SW 1271 (cell line): ENCODE results near the gene DAB2.
"Not testable (repeated sequence)": the region's sequence is repeated elsewhere in the genome, so short reads cannot be mapped to it uniquely, and the experiment has no call there.

Source experiments
- DNase-seq, 2 experiments: peaks; one replicate each; lab custom pipeline; 2025; lab: John Stamatoyannopoulos, UW

DAB2 gene

DNA sequence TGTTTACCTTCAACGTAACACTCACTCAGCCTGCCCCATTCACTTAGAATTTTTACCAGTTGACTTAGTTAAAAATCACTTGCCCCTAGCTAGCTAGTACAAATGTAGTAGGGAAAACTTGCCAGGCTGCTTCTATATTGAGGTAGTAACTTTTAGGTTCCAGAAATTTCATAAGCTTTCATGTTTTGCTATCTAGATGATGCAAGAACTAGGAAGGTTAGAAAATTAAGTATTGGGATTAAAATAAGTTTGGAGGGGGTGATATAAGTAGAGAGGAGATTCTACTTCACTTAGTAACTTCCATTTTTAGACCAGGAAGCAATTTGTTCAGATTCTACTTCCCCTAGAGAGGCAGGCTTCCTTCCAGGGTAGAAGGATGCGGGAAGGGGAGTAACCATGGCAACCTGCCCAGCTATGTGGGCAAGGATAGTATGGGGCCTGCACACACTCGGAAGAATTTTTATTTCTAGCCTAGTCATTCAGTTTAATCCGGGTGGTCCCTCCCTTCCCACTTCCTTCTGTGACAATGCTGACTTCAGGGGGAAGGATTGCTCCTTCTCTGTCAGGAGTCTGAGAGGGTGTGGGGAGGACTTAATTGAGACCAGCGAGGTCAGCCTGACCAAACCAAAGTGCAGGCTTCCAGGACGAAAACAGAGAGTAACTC, 4.2 kb downstream of the DAB2 start:
- DNase-seq = no peak

DNA sequence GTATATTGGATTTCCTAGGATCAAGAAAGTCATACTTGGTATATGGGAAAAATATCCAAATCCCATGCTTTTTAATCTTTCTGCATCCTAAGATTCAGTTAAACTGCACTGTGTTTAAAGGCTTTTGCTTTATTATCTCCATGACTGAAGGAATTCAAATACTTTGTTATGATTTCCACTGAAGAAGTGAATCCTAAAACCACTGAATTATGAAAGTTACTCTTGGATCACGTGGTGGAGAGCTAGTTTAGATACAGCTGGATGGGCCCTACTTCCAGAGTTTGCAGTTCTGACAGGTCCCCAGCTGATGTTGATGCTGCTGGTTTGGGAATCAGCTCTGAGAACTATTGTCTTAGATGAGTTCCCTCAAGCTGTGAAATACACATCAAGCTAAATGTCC, 5.0 kb downstream of the DAB2 start:
- no peak for DNase-seq

DNA sequence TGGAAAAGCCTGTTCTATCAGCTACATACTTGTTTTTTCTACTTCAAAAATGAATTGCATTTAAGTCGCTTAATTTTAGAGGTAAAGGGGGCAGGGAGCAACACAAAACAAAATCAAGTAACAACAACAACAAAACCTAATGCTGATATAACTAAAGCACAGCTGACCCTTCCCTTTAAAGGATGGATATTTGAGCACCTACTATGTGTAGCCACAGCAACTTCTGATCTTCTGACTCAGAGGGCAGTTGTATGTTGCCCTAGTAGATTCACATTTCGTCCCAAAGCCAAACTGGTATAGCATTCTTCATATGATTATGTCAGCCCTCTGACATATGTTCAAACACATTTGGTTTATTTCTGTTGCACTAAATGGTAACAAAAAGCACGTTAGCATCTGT, 6.8 kb downstream of the DAB2 start:
- no peak for DNase-seq

DNA sequence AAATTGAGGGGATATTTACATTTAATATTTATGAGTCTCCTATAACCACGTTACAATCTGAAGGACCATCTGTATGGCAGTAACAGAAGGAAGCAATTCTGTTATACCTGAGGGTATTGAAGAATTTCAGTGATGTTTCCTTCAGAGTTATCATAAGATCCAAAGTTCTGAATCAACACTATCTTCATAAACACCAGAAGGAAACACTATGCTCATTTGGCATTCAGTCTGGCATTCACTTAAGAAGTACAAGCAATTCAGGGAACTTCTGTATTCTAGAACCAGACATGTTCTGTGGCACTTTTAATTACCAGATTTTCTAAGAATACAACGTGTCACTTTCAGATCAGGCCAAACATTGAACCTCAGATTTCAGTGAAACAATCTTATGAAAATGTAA, 9.6 kb downstream of the DAB2 start:
- no peak for DNase-seq

DNA sequence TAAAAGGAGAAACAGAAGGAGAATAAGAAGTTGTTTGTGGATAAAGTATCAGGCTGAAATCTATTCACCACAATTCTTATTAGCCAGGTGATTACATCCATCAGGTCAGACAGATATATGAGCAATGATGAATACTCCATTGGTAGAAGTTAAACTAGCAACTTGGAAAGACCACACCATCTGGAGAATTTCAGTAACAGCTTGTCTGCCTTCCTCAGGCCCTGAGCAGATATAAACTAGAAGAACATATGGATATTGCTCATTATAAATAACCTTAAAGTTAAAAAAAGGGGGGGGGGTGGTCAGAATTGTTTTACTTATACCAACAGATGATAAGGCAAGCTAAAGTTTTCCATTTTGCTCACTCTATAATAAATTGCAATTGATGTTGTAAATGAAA, 10.4 kb downstream of the DAB2 start:
- DNase-seq = no peak

DNA sequence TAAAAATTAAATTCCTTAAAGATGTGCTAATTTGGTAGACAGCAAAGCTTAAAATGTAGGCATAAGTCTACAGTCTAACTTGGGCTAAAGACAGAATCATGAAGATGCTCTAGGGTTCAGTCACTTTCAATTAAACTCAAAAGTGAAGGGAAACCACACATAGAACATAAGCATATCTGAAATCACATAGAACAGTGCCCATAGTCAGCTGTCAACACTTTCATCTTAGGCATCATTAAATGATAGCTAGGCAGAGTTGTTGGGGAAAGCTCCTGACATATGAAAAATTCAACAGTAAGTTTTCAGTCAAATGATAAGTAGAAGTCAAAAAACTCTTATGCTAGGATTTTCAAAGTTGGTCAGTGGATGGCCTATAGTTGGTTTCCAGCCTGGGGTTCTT, 11.0 kb downstream of the DAB2 start:
- no peak for DNase-seq

DNA sequence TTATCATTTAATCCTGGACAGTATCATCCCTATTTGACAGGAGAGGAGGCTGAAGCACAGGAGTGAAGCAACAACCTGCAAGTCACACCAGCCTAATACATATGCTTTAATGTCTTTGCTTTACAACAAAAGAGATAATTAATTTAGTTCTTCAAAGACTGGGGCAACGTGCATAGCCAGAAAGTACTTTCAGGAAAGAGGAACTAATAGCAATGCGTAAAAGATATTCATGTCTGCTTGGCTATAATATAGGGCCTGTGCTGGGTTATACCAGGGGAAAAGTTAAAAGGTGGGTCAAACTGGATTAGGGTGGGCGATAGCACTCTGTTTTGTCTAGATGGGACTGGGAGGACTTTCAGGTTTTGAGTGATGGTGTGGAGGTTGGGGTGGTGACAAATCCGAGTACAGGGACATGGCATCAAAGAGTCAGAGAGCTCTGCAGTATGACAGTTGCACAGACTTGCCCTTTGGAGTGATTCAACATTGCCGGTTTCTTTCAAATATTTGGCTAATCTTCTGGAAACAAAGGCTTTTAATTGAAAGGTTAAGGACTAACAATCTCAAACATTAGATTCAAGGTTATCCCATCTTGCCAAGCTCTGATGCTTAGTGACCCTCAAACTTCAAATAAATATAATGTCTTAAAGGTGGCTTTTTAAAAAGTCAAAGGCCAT, 11.9 kb downstream of the DAB2 start:
- DNase-seq = no peak

DNA sequence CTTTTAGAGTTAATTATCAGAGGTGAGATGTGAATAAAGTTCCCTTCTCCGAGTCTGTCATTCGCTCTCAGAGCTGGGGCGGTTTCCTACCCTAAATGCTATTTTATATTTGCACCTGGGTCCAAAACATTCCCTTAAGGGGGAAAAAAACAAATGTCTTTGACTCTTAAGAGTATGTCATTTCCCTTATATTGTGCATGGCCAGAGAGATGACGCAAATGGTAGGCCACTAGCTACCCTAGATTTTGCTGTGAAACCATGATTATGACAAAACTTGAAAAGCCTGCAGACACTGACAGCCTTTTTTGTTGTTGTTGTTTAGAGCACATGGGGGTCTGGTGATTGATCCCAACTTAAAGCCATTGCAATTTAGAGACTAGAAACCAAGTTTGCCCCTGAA, 12.8 kb downstream of the DAB2 start:
- no peak for DNase-seq

DNA sequence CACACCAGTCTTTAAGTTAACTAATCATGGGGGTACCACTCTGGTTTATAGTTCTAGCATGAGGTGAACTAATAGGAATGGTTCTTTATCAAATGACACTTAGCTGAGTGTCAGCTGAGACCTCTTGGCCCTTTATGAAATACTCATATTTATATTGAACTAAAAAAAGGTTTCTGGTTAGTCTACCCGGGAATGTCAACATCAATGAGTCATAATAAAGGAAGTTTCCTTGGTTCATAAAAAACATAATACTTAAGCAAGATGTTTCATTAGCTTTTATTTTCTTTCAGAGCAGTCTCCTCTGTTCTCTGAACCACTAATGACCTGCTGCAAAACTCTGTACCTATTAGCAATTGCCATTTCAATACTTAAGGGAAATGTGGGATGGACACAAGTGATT, 13.7 kb downstream of the DAB2 start:
- DNase-seq = no peak

DNA sequence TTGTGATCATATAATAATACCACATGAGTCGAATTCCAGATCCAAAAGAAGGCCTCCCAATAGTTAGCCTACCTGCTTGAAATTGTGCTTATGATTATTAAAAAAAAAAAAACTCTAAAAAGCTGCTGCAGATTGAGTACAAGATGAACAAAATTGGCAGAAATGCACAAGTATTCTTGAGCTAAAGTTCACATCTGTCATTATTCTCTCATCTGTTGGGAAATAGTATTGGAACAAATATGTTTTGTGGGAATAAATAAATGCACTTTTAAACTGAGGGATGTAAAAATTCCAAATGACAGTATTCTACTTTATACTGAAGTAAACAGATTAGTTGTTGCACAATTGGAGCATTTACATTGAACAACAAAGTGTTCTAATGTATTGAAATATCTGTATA, 15.7 kb downstream of the DAB2 start:
- DNase-seq = no peak

DNA sequence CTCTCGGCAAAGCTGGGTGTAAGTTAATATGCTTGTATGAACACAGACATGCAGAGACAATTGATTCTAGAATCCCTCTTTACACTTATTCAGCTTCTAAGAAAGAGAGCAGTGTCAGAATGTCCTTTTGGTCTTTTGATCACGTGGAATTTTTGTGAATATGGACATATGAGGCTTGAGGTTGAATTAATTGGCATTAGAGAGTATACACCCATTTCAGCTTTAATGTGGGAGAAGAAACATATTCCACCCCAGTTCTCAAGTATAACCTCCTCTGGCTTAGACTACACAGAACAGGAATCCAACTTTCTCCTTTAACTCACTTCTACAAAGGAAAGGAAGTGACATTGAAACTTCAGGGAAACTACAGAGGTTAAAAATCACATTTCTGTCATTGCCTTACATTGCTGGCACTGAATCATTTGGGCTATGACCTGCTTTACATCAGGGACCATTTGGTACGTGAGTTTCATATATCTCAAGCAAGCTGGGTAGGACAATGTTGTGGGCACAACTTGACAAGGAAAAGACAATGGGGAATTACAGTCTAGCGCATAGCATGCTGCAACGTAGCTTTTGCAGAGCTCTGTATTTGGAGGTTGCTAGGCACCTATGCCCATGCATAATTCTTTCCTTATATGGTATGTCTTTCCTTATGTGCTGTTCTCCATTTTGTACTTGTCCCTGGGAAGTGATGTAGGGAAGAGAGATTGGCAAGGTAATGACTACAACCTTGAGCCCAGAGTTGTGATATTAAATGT, 19.5 kb downstream of the DAB2 start:
- no peak for DNase-seq

DNA sequence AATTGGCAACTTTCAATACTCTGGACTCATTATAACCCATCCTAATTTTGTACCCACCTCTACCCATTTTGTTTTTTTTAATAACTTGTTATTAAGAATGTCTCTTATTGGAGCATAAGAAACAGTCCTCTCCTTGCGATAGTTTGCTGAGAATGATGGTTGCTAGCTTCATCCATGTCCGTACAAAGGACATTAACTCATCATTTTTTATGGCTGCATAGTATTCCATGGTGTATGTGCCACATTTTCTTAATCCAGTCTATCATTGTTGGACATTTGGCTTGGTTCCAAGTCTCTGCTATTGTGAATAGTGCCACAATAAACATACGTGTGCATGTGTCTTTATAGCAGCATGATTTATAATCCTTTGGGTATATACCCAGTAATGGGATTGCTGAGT, 21.0 kb downstream of the DAB2 start:
- not testable (repeated sequence) for DNase-seq

DNA sequence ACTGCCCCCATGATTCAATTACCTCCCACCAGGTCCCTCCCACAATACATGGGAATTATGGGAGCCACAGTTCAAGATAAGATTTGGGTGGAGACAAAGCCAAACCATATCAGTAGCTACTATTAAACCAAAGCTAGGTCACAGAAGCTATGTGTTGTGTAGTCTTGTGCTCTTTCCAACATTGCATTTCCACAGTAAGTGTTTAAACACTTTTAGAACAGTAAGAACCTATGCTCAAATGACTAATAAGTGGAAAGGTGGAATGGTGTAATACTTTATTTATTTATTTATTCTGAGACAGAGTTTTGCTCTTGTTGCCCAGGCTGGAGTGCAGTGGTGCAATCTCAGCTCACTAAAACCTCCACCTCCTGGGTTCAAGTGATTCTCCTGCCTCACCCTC, 22.6 kb downstream of the DAB2 start:
- not testable (repeated sequence) for DNase-seq

DNA sequence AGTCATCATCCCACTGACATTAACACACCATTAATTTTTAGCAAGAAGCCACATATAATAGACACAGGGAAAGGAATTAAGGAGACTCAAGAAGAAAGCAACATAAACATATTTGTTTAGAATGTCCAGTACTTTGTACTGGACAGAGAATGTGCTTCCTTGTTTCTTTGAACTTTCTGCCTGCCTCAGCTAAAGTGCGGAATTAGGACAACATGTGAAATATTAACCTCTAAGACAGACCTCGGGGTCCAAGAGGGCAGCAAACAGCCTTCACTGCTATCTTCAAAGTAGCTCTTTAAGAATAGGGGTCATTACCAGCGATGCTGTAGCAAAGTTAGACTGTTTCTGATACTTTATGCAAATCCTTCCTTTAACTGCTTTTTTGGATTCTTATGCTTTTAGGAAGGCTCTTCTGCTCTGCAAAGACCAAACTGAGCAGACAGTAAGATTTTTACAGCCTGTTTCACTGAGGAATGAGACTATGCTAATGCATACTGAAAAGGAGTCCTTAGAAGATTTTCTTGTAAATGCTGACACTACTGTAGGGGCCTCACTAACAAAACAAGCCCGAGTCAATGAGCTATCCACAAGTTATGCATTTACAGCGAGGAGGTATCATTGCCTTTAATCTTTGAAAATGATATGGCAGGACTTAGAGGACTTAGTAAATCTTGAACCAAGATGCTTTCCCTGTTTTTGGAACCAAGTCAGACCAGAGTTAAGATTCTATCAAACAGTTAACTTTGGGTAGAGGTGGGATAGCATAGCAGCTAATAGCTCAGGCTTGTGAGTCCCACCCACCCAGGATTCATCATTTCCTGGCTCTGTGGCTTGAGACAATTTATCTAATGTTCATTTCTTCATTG, 23.8 kb downstream of the DAB2 start:
- no peak for DNase-seq

DNA sequence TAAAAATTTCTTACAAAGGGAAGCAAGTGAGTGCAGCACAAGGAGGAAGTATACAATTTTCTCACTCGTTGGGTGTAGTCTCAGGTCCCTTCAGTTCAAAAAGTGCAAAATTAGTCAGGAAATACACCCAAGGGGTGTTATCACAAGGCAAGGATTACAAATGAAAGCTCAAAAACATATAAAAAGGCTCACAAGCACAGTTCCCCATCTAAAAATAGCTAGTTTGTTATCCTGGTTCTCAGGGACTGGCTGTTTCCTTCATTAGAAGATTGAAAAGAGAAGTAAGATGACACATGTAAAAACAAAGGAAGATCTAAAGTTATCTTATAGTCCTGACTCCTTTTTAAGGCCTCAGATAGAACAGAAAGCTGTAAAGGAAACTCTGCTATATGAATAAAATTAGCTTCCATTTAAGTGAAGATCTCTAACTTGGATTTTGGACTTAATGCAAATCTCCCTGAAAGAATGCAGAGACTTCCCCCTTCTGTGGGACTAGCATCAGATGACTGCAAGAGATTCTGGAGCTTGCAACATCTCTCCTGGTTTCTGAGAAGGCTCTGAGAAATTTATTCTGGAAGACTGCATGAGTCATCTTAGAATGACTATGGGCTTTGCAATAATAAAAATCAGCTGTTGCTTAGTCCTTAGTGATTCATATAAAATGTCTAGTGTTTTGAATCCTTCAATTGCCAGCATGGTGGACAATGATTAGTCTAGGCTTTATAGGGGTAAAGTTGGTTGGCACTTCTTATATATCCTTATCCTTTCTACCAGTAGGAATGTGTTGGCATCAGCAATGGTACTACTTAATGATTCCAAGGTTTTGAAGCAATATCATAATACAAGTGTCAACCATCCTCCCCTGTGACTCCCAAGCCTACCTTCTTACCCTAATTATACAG, 25.4 kb downstream of the DAB2 start:
- DNase-seq = peak; percentile 77 to 84

DNA sequence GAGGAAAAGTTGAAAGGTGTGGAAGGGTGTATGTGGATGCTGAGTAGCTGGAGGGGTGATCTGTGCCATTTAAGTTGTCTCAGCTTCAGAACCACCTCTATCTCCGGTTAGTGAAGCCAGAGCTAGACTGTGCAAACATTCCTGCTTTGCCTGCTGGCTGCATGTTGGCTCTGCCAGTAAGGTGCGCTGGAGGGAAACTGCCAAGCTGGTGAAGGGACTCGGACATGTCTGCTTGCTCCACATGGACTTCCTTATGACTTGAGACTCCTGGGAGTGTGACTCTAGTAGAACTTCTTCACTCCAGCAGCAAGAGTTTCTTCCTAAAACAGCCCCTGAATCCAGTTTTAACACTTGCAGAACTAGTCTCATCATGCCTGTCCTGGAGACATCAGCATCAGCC, 27.9 kb downstream of the DAB2 start:
- no peak for DNase-seq

DNA sequence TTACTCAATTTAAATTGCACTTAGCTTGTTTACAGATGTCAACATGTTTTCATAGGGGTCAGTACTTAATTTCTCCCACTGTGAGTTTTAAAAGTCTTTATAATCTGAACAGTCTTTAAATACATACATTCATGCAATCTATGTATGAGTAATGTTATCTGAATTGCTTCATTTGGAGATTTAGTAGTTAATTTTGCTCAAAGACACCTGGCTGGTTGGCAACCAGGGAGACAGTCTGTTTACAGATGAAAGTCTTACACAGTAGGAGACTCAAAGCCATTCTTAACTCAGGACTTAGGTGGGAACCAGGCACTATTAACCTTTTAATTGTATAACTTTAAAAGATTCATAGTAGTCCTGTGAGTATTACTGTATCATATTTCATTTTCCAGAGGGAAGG, 29.3 kb downstream of the DAB2 start:
- DNase-seq = no peak

DNA sequence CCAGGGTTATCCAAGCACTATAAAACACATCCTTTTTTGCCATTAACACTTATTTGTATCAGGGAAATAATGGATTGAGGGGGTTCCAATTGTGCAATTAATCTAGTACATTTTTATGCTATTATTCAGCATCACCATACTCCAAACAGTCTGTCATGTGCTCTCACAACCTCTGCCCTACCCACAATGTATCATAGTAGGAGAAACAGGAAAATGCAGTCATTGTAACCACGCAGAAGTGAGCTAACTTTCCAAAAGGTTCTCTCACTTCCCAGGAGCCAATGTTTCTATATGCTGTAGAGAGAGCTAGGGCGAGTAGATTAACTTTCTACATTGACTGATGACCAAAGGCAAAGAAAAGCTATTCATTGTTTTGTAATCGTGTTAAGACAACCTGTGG, 29.8 kb downstream of the DAB2 start:
- no peak for DNase-seq

DNA sequence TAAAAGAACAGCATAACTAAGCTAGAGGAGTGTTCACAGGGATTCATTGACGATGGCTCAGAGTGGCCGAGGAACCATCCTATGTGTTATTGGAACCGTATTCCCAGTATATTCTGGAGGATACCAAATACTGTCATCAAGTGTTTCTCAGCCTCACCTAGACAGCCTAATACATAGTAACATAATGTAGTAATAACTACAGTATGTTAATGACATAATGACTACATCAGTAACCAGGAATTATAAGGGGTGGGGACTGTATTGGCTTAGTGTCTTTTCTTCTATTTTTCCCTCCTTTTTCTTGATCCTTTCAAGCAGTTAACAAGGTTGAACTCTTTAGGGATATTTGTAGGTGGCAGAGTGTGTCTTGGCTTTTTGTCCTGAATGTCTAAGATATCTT, 33.8 kb downstream of the DAB2 start:
- no peak for DNase-seq

DNA sequence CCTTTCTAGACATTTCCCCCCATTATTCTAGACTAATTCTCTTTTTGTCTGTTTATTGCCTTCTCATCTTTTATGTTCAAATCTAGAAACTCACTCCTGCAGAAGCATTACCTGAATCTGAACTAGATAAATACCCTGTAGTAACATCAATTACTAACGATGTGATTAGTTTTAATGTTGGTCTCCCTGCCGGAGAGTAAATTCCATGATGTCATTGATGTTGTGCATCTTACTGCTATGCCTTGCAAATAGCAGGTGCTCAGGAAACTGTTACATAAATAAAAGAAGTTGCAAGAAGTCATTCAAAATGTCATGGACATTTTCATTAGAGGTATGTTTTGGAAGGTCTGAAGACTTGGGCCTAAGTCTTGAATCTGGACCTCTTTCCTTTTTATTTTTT, 37.5 kb downstream of the DAB2 start:
- no peak for DNase-seq

DNA sequence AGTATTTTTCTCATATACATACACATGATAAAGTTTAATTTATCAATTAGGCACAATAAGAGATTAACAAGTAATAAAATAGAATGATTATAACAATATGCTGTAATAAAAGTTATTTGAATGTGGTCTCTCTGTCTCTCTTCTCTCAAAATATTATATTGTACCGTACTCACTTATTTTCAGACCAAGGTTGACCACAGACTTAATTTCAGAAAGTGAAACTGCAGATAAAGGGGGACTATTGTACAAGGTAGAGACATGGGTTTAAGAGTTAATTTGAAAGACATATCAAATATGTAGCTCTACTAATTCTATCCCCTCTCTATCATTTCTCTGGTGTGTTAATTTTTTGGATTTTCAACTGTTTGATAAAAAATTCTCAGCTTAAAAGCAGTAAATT, 40.5 kb downstream of the DAB2 start:
- no peak for DNase-seq
